ENCODE results near the gene TTYH2.
A peak's percentile ranks its signal among the peaks of the same experiment; 100 is the strongest.

TTYH2 gene

GRCh38 chr17:74176546-74177001 is 36.8 kb upstream of the TTYH2 start:
- peak; percentile 68 for DNase-seq (ENCODE audit: low read depth)
- TF ChIP-seq MAX (IDR thresholded peaks at IDR 0.05; ENCODE audit: low read depth, low read length) (no peak), CTCF (IDR thresholded peaks at IDR 0.05; ENCODE audit: low read depth, low read length) (peak; percentile 93)
- H3K4me3 ChIP-seq (ENCODE audit: low read depth, low read length): no peak overlapping the region

GRCh38 chr17:74177018-74177450 is 36.3 kb upstream of the TTYH2 start:
- no peak for DNase-seq (ENCODE audit: low read depth)
- no peak overlapping the region for H3K4me3 ChIP-seq (ENCODE audit: low read depth, low read length)
- no peak for TF ChIP-seq CTCF (IDR thresholded peaks at IDR 0.05; ENCODE audit: low read depth, low read length)
- TF ChIP-seq MYC (IDR thresholded peaks at IDR 0.05; ENCODE audit: low read depth, low read length): no peak
- no peak for TF ChIP-seq MAX (IDR thresholded peaks at IDR 0.05; ENCODE audit: low read depth, low read length)
- no peak for TF ChIP-seq POLR2A (IDR thresholded peaks at IDR 0.05; ENCODE audit: extremely low read depth, insufficient read length)

- DNase-seq (ENCODE audit: low read depth): no peak
- no peak overlapping the region for H3K4me3 ChIP-seq (ENCODE audit: low read depth, low read length)
- TF ChIP-seq MYC (IDR thresholded peaks at IDR 0.05; ENCODE audit: low read depth, low read length) (no peak), CTCF (IDR thresholded peaks at IDR 0.05; ENCODE audit: low read depth, low read length) (no peak), MAX (IDR thresholded peaks at IDR 0.05; ENCODE audit: low read depth, low read length) (no peak), POLR2A (IDR thresholded peaks at IDR 0.05; ENCODE audit: extremely low read depth, insufficient read length) (no peak)
These were observed 33.8 kb upstream of the TTYH2 start for GRCh38 chr17:74179576-74179975.

GRCh38 chr17:74180336-74180735 is 33.0 kb upstream of the TTYH2 start:
- H3K4me3 ChIP-seq (ENCODE audit: low read depth, low read length): no peak overlapping the region
- TF ChIP-seq POLR2A (IDR thresholded peaks at IDR 0.05; ENCODE audit: extremely low read depth, insufficient read length) (no peak), MAX (IDR thresholded peaks at IDR 0.05; ENCODE audit: low read depth, low read length) (no peak), MYC (IDR thresholded peaks at IDR 0.05; ENCODE audit: low read depth, low read length) (no peak)
- DNase-seq (ENCODE audit: low read depth): no peak

- no peak for DNase-seq (ENCODE audit: low read depth)
- TF ChIP-seq CTCF (IDR thresholded peaks at IDR 0.05; ENCODE audit: low read depth, low read length) (no peak), MYC (IDR thresholded peaks at IDR 0.05; ENCODE audit: low read depth, low read length) (no peak), POLR2A (IDR thresholded peaks at IDR 0.05; ENCODE audit: extremely low read depth, insufficient read length) (no peak), MAX (IDR thresholded peaks at IDR 0.05; ENCODE audit: low read depth, low read length) (no peak)
- no peak overlapping the region for H3K4me3 ChIP-seq (ENCODE audit: low read depth, low read length)
These were observed 32.0 kb upstream of the TTYH2 start for GRCh38 chr17:74181341-74181740.

GRCh38 chr17:74182041-74182723 is 31.2 kb upstream of the TTYH2 start:
- H3K4me3 ChIP-seq (ENCODE audit: low read depth, low read length): no peak overlapping the region
- TF ChIP-seq POLR2A (IDR thresholded peaks at IDR 0.05; ENCODE audit: extremely low read depth, insufficient read length) (no peak), MAX (IDR thresholded peaks at IDR 0.05; ENCODE audit: low read depth, low read length) (no peak), MYC (IDR thresholded peaks at IDR 0.05; ENCODE audit: low read depth, low read length) (no peak), CTCF (IDR thresholded peaks at IDR 0.05; ENCODE audit: low read depth, low read length) (no peak)
- no peak for DNase-seq (ENCODE audit: low read depth)

Data from NB4 (cell line).